ENCODE data around the gene STYXL1. TPM values are rescaled to one million over a fixed set of nuclear protein-coding genes. Genes with fewer than 3 reads are reported as not detected.

The STYXL1 gene
- total RNA-seq, 1 donor from 2014 or later: 35.3 TPM

- no peaks in the 10 kb centered on the region for H3K27me3 Mint-ChIP-seq (ENCODE audit: insufficient read depth)
- H3K9me3 Mint-ChIP-seq: no peaks in the 10 kb centered on the region
Measured at GRCh38 chr7:75984130-75985008, 63.4 kb downstream of the STYXL1 start.

GRCh38 chr7:75983471-75984129 lies 64.2 kb downstream of the STYXL1 start:
- no peaks in the 10 kb centered on the region for H3K27me3 Mint-ChIP-seq (ENCODE audit: insufficient read depth)
- peaks cover 12% of the 10 kb centered on the region for H3K36me3 Mint-ChIP-seq (ENCODE audit: low read depth)
- H3K27ac Mint-ChIP-seq: no peak overlapping the region
- H3K4me3 Mint-ChIP-seq: no peak overlapping the region
- intact Hi-C loops (cut with micrococcal nuclease): no loop called here
- no peaks in the 10 kb centered on the region for H3K4me1 Mint-ChIP-seq (ENCODE audit: low read depth)
- no peaks in the 10 kb centered on the region for H3K9me3 Mint-ChIP-seq
- no peak for DNase-seq (ENCODE audit: low spot score)

More at GRCh38 chr7:75984130-75985008, 63.4 kb downstream of the STYXL1 start:
- intact Hi-C loops (cut with micrococcal nuclease): no loop called here
- DNase-seq (ENCODE audit: low spot score): no peak
- no peak overlapping the region for H3K4me3 Mint-ChIP-seq
- peaks cover 12% of the 10 kb centered on the region for H3K36me3 Mint-ChIP-seq (ENCODE audit: low read depth)
- no peaks in the 10 kb centered on the region for H3K4me1 Mint-ChIP-seq (ENCODE audit: low read depth)
- no peak overlapping the region for H3K27ac Mint-ChIP-seq

GRCh38 chr7:75982306-75983064 lies 65.3 kb downstream of the STYXL1 start:
- no peak for DNase-seq (ENCODE audit: low spot score)
- Mint-ChIP-seq H3K27ac (no peak overlapping the region), H3K36me3 (ENCODE audit: low read depth) (peaks cover 10% of the 10 kb centered on the region), H3K27me3 (ENCODE audit: insufficient read depth) (no peaks in the 10 kb centered on the region), H3K9me3 (no peaks in the 10 kb centered on the region), H3K4me3 (no peak overlapping the region), H3K4me1 (ENCODE audit: low read depth) (no peaks in the 10 kb centered on the region)
- intact Hi-C loops (cut with micrococcal nuclease): no loop called here

- peaks cover 3% of the 10 kb centered on the region for H3K36me3 Mint-ChIP-seq (ENCODE audit: low read depth)
- no peaks in the 10 kb centered on the region for H3K4me1 Mint-ChIP-seq (ENCODE audit: low read depth)
- H3K27me3 Mint-ChIP-seq (ENCODE audit: insufficient read depth): no peaks in the 10 kb centered on the region
- no peaks in the 10 kb centered on the region for H3K9me3 Mint-ChIP-seq
- intact Hi-C loops (cut with micrococcal nuclease): no loop called here
- H3K4me3 Mint-ChIP-seq: no peak overlapping the region
- no peak for DNase-seq (ENCODE audit: low spot score)
- H3K27ac Mint-ChIP-seq: no peak overlapping the region
Measured at GRCh38 chr7:75981453-75982305, 66.1 kb downstream of the STYXL1 start.

- no peaks in the 10 kb centered on the region for H3K4me1 Mint-ChIP-seq (ENCODE audit: low read depth)
- intact Hi-C loops (cut with micrococcal nuclease): no loop called here
- H3K9me3 Mint-ChIP-seq: no peaks in the 10 kb centered on the region
- no peak overlapping the region for H3K4me3 Mint-ChIP-seq
- H3K36me3 Mint-ChIP-seq (ENCODE audit: low read depth): peaks cover 2% of the 10 kb centered on the region
- H3K27me3 Mint-ChIP-seq (ENCODE audit: insufficient read depth): no peaks in the 10 kb centered on the region
- DNase-seq (ENCODE audit: low spot score): no peak
- no peak overlapping the region for H3K27ac Mint-ChIP-seq
Measured at GRCh38 chr7:75981203-75981452, 66.7 kb downstream of the STYXL1 start.

- Mint-ChIP-seq H3K9me3 (no peaks in the 10 kb centered on the region), H3K27ac (no peak overlapping the region), H3K4me1 (ENCODE audit: low read depth) (no peaks in the 10 kb centered on the region), H3K27me3 (ENCODE audit: insufficient read depth) (no peaks in the 10 kb centered on the region), H3K4me3 (no peak overlapping the region), H3K36me3 (ENCODE audit: low read depth) (peaks cover 2% of the 10 kb centered on the region)
- no peak for DNase-seq (ENCODE audit: low spot score)
- intact Hi-C loops (cut with micrococcal nuclease): no loop called here
Measured at GRCh38 chr7:75980430-75981202, 67.2 kb downstream of the STYXL1 start.

- intact Hi-C loops (cut with micrococcal nuclease): no loop called here
- Mint-ChIP-seq H3K4me1 (ENCODE audit: low read depth) (no peaks in the 10 kb centered on the region), H3K27me3 (ENCODE audit: insufficient read depth) (no peaks in the 10 kb centered on the region), H3K9me3 (no peaks in the 10 kb centered on the region), H3K27ac (no peak overlapping the region), H3K4me3 (no peak overlapping the region), H3K36me3 (ENCODE audit: low read depth) (peaks cover 2% of the 10 kb centered on the region)
- no peak for DNase-seq (ENCODE audit: low spot score)
Measured at GRCh38 chr7:75979759-75980429, 67.9 kb downstream of the STYXL1 start.

- no peak overlapping the region for H3K4me3 Mint-ChIP-seq
- no peak overlapping the region for H3K27ac Mint-ChIP-seq
- H3K4me1 Mint-ChIP-seq (ENCODE audit: low read depth): no peaks in the 10 kb centered on the region
- H3K9me3 Mint-ChIP-seq: no peaks in the 10 kb centered on the region
- H3K36me3 Mint-ChIP-seq (ENCODE audit: low read depth): peaks cover 8% of the 10 kb centered on the region
- H3K27me3 Mint-ChIP-seq (ENCODE audit: insufficient read depth): no peaks in the 10 kb centered on the region
- intact Hi-C loops (cut with micrococcal nuclease): no loop called here
- DNase-seq (ENCODE audit: low spot score): no peak
Measured at GRCh38 chr7:75977743-75978142, 70.1 kb downstream of the STYXL1 start.

GRCh38 chr7:75971961-75972763 lies 75.6 kb downstream of the STYXL1 start:
- Mint-ChIP-seq H3K36me3 (ENCODE audit: low read depth) (peaks cover 6% of the 10 kb centered on the region), H3K27ac (no peak overlapping the region), H3K4me3 (no peak overlapping the region), H3K27me3 (ENCODE audit: insufficient read depth) (no peaks in the 10 kb centered on the region), H3K9me3 (no peaks in the 10 kb centered on the region), H3K4me1 (ENCODE audit: low read depth) (no peaks in the 10 kb centered on the region)
- no peak for DNase-seq (ENCODE audit: low spot score)
- intact Hi-C loops (cut with micrococcal nuclease): no loop called here

- Mint-ChIP-seq H3K36me3 (ENCODE audit: low read depth) (peaks cover 6% of the 10 kb centered on the region), H3K27me3 (ENCODE audit: insufficient read depth) (no peaks in the 10 kb centered on the region), H3K9me3 (no peaks in the 10 kb centered on the region), H3K4me1 (ENCODE audit: low read depth) (no peaks in the 10 kb centered on the region), H3K4me3 (no peak overlapping the region), H3K27ac (no peak overlapping the region)
- DNase-seq (ENCODE audit: low spot score): no peak
- intact Hi-C loops (cut with micrococcal nuclease): no loop called here
Measured at GRCh38 chr7:75971309-75971960, 76.4 kb downstream of the STYXL1 start.
